HG03439 (cell line): ENCODE results near the gene FNDC5.
"Not testable (repeated sequence)": the region's sequence is repeated elsewhere in the genome, so short reads cannot be mapped to it uniquely, and the experiment has no call there.

Experiments used
- ATAC-seq: cut with Tn5 transposase; IDR thresholded peaks from one replicate; pipeline ENCODE4 v1.9.1; 2021; ENCODE audit warnings: mild to moderate bottlenecking, moderate library complexity; ENCODE audit not compliant: unreplicated experiment

FNDC5 gene

DNA sequence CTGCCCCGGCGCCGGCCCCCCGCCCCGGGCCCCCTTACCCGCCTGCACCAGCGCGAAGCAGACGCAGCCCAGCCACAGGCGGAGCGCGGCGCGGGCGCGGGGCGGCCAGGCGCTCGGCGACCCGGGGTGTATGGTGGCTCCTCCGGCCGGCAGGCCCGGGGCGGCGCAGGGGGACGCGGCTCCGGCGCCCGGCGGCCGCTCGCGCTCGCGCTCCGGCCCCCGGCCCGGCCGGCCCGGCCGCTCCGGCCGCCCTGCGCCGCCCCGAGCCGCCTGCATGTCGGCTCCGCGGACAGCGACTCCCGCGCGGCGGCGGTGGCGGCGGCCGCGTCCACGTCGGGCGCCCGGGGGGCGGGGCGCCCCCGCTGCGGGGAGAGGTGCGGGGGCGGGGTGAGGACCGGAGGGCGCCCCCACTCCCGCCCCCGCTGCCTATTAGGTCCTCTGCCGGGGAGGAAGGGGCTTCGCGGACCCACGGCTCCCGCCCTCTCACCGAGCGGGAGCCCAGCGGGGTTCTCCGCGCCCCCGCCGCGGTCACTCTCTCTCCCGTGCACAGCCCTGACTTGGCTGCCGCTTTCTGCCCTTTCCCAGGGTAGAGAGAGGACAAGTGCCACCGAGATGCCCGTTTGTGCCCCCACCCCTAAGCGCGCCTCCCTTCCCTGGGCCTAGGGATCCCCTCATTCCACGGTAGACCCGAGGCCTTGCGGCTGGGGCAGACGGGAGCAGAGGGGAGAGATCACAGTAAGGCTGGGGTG is at the start of gene FNDC5:
Gene FNDC5 (minus strand): TSS at position 298 of the 749 bp plus-strand sequence.
- no peak for ATAC-seq

- ATAC-seq: no peak
Observed at GRCh38 chr1:32919811-32920733, 49.4 kb upstream of the FNDC5 start.

- no peak for ATAC-seq
Observed at GRCh38 chr1:32918179-32918578, 47.5 kb upstream of the FNDC5 start.

DNA sequence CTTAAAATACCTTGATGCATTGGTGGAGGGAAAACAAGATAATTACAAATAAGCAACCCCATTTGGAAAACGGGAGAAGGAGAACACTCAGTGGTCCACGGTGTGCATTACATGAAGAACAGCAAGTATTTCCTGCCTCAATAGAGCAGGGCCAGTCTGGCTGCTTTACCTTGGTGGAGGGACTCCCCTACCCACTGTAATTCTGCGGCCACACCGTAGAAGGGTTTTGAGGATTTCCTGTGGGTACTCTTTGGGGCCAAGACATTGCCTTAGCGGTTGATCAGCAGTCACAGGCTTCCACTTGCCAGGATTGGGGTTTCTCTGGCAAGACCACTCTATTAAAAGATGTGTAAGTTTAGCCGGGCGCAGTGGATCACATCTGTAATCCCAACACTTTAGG is 46.8 kb upstream of the FNDC5 start:
- no peak for ATAC-seq

DNA sequence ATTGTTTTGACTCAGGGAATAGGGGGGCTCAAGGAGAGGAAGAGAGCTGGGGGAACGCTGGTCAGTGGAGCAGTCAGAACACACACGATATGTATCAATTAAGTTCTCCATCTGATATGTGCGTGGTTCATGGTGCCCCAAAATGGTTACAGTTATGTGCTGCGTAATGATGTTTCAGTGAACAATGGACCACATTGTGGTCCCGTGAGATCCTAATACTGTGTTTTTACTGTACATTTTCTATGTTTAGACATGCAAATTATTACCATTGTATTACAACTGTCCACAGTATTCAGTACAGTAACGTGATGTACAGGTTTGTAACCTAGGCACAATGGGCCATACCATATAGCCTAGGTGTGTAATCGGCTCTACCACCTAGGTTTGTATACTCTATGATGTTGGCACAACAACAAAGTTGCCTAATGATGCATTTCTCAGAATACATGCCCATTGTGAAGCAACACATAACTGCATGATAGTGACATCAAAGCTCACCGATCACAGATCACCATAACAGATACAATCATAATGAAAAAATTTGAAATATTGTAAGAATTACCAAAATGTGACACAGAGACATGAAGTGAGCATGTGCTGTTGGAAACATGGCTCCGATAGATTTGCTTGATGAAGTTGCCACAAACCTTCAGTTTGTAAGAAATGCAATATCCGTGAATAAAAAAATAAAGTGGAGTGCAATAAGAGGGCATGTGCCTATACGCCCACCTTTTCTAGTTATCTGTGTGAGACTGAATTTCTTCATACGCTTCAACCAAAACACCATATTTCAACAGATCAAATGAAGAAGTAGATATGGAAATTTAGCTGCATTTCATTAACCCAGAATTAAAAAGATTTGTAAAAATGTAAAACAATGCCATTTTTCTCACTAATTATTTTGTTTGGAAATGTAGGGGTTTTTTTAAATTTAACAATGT is 45.3 kb upstream of the FNDC5 start:
- ATAC-seq: no peak

DNA sequence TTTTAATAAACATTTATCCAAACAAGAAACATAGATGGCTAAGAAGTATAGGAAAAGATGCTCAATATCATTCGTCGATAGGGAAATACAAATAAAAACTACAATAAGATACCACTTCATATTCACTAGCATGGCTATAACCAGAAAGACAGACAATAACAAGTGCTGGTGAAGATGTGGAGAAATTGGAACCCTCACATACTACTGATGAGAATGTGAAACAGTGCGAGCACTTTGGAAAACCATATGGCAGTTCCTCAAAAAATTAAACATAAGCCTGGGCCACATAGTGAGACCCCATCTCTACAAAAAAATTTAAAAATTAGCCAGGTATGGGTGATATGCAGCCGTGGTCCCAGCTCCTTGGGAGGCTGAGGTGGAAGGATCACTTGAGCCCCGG is 39.6 kb upstream of the FNDC5 start:
- no peak for ATAC-seq

DNA sequence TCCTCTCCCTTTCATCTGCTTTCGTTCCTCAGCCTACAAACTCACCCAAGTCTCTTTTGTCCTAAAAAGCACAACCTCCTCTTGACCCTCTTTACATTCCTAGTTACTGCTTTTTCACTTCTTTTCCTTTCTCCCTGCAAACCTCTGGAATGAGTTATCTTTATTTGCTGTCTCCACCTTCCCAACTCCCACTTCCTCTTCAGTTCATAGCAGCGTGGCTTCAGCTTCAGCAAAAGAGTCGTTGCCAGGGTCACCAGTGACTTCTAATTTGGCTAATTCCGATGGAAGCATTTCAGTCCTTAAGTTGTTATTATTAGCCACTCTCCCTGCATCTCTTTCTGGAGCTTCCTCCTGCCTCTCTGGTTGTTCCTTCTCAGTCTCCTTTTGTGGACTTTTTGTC is 36.7 kb upstream of the FNDC5 start:
- ATAC-seq: no peak

DNA sequence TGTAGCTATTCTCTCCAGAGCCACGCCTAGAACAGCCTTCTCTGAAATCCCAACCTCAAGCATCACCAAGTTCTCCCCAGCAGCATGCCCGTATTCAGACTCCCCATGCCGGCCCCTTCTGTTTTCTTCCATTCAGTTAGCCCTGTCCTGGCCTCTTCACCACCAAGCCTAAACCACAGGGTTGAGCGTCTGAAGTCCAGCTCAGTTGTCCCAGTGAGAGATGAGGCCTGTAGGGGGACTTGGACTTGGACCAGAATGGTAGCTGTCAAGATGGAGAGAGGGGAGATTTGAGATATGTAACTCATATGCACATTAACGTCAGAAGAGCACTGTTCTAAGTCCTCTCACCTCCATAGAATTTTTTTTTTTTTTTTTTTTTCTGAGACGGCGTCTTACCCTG is 35.9 kb upstream of the FNDC5 start:
- no peak for ATAC-seq

DNA sequence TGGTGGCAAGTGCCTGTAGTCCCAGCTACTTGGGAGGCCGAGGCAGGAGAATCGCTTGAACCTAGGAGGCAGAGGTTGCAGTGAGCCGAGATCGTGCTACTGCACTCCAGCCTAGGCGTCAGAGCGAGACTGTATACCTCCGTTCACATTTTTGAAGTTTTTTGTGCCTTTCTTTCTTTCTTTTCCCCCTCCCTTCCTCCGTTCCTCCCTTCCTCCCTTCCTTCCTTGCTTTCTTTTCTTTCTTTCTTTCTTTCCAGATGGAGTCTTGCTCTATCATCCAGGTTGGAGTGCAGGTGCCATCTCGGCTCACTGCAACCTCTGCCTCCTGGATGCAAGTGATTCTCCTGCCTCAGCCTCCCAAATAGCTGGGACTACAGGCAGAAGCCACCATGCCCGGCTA is 34.9 kb upstream of the FNDC5 start:
- ATAC-seq: not testable (repeated sequence)

- no peak for ATAC-seq
Observed at GRCh38 chr1:32904797-32905196, 34.1 kb upstream of the FNDC5 start.

- ATAC-seq: no peak
Observed at GRCh38 chr1:32903991-32904785, 33.5 kb upstream of the FNDC5 start.

- no peak for ATAC-seq
Observed at GRCh38 chr1:32902535-32902920, 31.8 kb upstream of the FNDC5 start.

DNA sequence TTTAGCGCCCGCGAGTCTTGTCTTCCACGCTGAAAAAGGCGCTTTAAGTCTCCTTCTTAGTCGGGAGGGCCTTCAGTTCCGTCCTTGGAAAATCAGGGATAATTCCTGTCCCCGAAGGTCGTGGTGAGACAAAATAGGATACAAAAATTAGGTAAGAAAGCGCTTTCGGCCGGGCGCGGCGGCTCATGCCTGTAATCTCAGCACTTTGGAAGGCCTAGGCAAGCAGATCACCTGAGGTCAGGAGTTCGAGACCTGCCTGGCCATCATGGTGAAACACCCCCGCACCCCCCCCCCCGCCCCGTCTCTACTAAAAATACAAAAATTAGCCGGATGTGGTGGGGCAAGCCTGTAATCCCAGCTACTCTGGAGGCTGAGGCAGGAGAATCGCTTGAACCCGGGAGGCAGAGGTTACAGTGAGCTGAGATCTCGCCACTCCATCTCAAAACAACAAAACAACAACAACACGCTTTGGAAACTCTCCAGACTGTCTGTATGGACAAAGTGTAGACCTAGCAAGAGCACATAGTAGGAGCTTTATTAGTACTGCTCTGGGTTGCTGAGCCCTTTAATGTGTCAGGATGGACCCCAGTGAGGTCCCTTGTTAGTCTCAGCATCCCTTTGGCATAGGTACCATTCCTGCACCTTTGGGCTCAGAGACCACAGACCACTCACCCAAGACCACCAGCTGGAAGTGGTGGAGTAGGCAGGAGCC is 31.3 kb upstream of the FNDC5 start:
- ATAC-seq: no peak

DNA sequence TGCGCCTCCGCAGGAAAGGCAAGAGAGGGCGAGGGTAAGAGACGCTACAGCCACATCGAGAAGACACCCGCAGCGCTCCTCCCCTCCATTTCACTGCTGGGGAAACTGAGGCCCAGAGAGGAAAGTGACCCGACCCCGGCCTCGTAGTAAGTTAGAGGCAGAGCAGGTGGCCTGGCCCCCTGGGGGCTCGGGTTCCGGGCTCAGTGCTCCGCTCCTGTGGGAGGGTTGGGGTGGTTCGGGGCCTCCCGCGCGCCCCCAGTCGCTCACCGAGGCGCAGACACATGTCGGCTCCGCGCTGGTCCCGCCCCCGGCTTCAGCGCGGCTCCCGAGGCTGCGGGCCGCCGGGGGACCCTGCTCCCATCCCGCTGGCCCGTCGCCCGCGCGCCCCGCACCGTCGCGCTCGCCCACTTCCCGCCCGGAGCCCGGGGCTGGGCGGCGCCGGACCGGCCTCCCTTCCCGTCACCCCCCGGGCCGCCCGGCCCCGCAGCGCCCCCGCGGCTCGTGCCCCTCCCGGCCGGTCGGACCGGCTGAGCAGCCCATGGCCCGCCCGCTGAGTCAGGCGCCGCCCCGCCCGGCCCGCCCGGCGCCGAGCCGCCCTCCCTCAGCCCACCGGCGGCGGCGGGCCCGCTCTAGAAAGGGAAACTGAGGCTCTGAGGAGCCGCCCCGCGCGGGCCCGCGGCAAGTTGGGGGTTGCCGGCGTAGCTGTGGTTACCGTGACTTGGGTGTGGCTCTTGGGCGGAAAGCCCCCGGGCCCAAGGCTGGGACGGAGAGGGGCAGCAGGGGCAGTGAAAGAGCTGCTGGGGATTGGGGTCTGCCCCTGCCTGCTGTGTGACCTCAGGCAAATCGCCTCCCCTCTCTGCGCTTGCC is 30.5 kb upstream of the FNDC5 start, which contains the start of gene TMEM54:
Gene TMEM54 (minus strand): TSS at position 434 of the 867 bp plus-strand sequence. CDS start 151 bp downstream, at position 283.
- no peak for ATAC-seq

DNA sequence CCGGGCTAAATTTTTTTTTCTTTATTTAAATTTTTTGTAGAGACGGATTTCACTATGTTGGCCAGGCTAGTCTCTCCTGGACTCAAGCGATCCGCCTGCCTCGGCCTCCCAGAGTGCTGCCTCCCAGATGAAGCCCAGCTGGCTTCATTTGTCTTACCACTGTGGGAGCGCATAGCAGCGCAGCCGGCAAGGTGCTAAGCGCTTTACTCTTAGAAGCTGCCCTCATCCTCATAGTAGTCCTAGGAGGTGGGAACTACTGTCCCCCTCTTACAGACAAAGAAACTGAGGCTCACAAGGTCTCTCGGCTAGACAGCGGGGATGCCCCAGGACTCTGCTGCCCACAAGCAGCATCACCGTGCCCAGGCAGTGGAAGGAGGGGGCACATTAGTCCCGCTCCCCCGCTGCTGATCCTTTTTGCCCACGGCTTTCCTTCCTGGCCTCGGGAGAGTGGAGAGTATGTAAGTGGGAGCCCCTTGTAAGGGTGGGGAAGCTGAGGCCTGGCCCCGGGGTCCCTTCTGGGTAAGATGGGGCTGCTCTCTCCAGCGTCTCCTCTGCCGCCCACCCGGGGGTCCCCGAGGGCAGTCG is 29.8 kb upstream of the FNDC5 start:
- no peak for ATAC-seq

- ATAC-seq: no peak
Observed at GRCh38 chr1:32899586-32900296, 29.0 kb upstream of the FNDC5 start.

DNA sequence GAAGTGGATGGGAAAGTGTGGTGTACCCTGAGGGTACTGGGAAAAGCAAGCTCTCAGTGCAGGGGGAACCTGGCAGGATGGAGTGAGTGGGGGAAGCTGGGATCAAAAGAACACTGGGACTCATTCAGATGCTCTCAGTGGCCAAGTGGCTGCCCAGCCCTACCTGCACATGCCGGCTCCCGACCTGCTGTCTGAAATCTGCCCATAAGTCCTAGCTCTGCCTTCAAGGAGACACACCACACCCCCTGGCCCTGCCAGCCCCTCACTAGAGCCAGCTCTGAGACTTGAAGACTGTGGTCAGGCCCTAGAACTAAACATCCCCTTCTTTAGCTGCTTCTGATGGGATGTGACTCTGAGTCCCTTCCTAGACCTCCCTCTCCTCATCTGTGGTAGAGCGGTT is 28.2 kb upstream of the FNDC5 start:
- ATAC-seq: no peak
